ENCODE data around the gene ST3GAL3. TPM values are rescaled to one million over a fixed set of nuclear protein-coding genes. Genes with fewer than 3 reads are reported as not detected.
"Not testable (repeated sequence)": the region's sequence is repeated elsewhere in the genome, so short reads cannot be mapped to it uniquely, and the experiment has no call there.

ST3GAL3 gene
- total RNA-seq, 1 donor from 2014 or later = 18.3 TPM

GRCh38 chr1:43711049-43711448 lies 3.7 kb downstream of the ST3GAL3 start:
- TF ChIP-seq, protein P1, sequence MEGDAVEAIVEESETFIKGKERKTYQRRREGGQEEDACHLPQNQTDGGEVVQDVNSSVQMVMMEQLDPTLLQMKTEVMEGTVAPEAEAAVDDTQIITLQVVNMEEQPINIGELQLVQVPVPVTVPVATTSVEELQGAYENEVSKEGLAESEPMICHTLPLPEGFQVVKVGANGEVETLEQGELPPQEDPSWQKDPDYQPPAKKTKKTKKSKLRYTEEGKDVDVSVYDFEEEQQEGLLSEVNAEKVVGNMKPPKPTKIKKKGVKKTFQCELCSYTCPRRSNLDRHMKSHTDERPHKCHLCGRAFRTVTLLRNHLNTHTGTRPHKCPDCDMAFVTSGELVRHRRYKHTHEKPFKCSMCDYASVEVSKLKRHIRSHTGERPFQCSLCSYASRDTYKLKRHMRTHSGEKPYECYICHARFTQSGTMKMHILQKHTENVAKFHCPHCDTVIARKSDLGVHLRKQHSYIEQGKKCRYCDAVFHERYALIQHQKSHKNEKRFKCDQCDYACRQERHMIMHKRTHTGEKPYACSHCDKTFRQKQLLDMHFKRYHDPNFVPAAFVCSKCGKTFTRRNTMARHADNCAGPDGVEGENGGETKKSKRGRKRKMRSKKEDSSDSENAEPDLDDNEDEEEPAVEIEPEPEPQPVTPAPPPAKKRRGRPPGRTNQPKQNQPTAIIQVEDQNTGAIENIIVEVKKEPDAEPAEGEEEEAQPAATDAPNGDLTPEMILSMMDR (conservative IDR thresholded peaks at IDR 0.05; ENCODE audit: low read depth, low read length) = no peak
- H3K4me3 ChIP-seq (ENCODE audit: low read depth, low read length) = no peak overlapping the region
- DNase-seq (ENCODE audit: low read depth) = no peak

DNA sequence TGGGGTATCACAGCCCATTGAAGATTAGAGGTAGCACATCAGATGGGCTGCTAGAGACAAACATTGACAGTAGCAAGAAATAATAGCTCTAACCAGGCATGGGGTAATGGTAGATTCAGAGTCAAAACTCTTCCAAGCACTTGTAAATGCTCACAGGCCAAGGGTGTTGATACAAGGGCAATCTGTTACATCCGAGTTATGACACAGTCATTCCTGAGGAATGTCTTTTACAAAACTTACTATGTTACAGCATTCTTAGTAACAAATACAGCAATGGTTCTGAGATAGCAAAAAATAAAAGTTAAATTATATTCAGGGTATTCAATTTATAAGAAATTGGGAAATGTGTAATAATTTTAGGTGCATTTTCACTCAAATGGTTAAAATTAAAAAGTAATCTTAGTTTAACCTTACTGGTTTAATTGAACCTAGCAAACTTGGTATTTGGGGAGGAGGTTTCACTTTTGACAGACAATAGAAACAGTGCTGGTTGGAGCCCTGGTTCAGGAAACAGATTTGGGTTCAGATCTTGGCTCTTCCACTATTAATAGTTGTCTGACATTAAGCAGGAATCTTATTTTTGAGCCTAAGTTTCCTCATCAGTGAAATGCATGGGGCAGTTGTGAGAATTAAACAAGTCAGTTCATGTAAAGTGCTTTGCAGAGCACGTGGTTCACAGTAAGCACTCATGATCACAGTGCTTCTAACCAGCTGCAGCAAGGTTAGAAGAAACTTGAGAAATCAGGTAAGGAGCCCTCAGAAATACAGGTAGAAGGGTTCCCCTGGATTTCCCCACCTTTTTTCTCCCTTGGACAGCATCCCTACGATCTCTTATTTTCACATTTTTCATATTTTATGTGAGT lies 4.4 kb downstream of the ST3GAL3 start:
- peak; percentile 48 for DNase-seq (ENCODE audit: low read depth)
- TF ChIP-seq, protein P1 (conservative IDR thresholded peaks at IDR 0.05; ENCODE audit: low read depth, low read length) = no peak
- H3K4me3 ChIP-seq (ENCODE audit: low read depth, low read length) = no peak overlapping the region

GRCh38 chr1:43716559-43717281 lies 9.4 kb downstream of the ST3GAL3 start:
- no peak overlapping the region for H3K4me3 ChIP-seq (ENCODE audit: low read depth, low read length)
- TF ChIP-seq, protein P1 (conservative IDR thresholded peaks at IDR 0.05; ENCODE audit: low read depth, low read length) = no peak
- DNase-seq (ENCODE audit: low read depth) = no peak

DNA sequence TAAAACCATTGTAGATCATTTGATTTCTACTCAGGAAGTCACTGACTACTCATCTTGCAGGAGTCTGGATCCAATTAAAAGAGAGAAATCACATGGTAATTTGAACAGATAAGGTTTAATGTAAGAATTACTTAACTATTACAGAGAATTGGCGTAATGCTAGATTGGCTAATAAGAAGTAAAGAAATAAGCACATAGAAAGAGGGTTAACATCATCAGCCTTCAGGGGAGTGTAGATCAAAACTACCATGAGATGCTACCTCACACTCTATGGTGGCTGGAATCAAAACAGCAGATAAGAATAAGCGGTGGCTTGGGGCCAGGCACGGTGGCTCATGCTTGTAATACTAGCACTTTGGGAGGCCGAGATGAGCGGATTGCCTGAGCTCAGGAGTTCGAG lies 11.7 kb downstream of the ST3GAL3 start:
- H3K4me3 ChIP-seq (ENCODE audit: low read depth, low read length) = no peak overlapping the region
- DNase-seq (ENCODE audit: low read depth) = no peak
- TF ChIP-seq, protein P1 (conservative IDR thresholded peaks at IDR 0.05; ENCODE audit: low read depth, low read length) = no peak

GRCh38 chr1:43719670-43720419 lies 12.5 kb downstream of the ST3GAL3 start:
- DNase-seq (ENCODE audit: low read depth); H3K4me3 ChIP-seq (ENCODE audit: low read depth, low read length): not testable (repeated sequence)

DNA sequence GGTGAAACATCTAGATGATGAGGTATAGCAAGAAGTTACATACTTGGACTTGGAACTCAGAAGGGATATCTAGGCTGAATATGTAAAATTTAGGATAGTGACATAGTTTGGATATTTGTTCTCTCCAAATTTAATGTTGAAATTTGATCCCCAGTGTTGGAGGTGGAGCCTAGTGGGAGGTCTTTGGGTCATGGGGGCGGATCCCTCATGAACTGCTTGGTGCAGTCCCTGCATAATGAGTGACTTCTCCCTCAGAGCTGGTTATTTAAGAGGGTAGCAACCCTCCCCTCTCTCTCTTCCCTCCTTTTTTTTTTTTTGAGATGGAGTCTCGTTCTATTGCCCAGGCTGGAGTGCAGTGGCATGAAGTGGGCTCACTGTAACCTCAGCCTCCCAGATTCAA lies 15.5 kb downstream of the ST3GAL3 start:
- no peak for DNase-seq (ENCODE audit: low read depth)
- H3K4me3 ChIP-seq (ENCODE audit: low read depth, low read length) = no peak overlapping the region
- TF ChIP-seq, protein P1 (conservative IDR thresholded peaks at IDR 0.05; ENCODE audit: low read depth, low read length) = no peak

Measured in epithelial cell of proximal tubule (primary cell).